GM19238 (cell line): ENCODE results near the gene LMF2.
"Not testable (repeated sequence)": the region's sequence is repeated elsewhere in the genome, so short reads cannot be mapped to it uniquely, and the experiment has no call there.

Experiments used
- DNase-seq: peaks from one replicate; pipeline ENCODE4 v3.0.0; 2011; ENCODE audit warnings: low spot score; ENCODE audit not compliant: insufficient read length

The LMF2 gene

DNA sequence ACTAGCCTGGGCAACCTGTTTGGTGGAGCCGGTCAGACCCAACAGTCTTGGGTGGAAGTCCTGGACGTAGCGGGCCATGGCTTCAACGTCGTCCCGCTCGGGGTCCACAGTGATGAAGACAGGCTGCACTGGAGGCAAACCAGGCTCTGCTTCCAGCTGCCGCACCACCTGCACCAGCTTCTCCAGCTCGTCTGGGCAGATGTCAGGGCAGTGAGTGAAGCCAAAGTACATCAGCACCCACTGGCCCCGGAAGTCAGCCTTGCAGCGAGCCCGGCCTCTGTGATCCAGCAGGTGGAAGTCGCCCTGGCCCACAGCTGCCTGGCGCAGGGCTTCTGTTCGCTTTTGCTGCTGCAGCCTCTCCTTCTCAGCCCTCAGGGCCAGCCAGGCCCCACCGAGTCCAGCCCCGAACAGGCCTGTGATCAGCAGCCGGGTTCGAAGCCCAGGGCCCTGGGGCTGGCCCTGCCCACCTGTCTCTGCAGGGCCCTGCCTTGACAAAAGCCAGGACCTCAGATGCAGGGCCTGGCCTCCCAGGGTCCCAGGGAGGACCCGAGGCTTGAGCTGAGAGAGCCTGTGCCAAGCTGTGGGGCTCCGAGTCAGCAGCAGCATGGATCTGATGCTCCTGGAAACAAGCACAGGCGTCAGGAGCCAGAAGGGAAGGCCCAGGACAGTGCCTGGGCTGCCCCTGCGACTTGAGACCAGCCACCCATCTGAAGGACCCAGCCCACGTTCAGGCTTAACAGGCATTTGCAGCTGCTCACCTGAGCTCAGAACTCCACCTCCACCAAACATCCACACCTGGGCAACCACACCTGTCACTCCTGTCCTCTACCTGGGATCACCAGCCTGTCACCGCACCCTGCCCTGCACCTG is 16.5 kb upstream of the LMF2 start:
- DNase-seq, result no peak

DNA sequence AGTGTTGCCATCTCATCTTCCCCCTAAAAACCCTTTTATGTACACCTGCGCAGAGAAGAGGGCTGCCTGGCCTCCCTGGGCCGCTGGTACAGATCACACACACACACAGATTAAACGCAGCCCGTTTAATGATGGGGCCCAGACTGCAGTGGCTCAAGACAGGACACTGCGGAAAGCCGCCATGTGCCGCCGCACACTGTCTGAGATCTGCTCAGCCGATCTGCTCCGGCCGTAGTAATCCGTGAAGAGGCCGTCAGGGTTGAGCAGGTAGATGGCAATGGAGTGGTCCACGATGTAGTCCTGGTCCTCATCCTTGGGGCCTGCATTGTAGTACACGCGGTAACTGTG is 15.9 kb upstream of the LMF2 start:
- DNase-seq, result no peak

DNA sequence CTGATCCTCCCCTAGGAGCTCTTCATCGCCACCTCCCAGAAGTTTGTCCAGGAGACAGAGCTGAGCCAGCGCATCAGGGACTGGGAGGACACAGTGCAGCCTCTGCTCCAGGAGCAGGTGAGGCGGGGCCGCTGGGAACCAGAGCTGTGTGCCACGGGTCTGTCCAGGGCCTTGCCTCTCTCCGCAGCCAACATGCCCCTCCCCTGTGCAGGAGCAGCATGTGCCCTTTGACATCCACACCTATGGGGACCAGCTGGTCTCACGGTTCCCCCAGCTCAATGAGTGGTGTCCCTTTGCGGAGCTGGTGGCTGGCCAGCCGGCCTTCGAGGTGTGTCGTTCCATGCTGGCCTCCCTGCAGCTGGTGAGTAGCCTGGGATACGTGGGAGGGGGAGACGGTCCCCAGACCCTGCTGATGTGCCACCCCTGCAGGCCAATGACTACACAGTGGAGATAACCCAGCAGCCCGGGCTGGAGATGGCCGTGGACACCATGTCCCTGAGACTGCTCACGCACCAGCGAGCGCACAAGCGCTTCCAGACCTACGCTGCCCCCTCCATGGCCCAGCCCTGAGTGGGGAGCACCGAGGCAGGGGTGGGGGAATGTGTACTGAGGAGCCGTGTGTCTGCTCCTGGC is 15.4 kb upstream of the LMF2 start:
- no peak for DNase-seq

DNA sequence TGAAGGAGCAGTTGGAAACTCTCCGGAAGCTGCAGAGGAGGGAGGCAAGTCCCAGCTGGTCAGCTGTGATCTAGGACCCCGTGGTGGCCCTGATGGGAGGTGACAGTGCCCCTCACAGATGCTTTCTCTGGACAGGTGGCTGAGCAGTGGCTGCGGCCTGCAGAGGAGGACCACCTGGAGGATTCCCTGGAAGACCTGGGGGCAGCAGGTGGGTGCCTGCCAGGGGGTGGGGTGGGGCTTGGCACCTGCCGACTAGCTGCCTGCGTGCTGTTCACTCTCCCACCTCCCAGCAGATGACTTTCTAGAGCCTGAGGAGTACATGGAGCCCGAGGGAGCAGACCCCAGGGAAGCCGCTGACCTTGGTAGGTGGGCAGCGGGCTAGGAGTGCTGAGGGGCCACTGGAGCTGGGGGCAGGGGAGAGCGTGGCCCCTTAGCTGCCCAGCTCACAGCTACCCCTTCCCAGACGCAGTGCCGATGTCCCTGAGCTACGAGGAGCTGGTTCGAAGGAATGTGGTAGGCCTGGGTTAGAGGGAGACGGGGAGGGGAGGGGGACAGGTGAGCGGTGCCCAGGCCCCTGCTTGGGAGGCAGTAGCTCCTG is 14.8 kb upstream of the LMF2 start:
- DNase-seq, result no peak

DNA sequence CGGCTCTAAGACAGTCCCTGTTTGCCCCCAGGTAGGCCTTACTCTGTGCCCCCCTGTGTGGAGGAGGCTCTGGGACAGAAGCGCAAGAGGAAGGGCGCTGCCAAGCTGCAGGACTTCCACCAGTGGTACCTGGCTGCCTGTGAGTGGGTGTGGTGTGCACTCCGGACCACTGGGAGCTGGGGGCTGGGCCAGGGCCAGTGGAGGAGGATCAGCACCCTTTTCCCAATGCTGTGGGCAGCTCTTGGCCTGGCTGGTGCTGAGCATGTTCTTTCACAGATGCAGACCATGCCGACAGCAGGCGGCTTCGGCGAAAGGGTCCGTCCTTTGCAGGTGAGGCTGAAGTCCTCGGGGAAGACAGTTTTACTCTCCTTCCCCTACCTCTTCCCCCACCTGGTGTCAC is 14.2 kb upstream of the LMF2 start:
- no peak for DNase-seq

DNA sequence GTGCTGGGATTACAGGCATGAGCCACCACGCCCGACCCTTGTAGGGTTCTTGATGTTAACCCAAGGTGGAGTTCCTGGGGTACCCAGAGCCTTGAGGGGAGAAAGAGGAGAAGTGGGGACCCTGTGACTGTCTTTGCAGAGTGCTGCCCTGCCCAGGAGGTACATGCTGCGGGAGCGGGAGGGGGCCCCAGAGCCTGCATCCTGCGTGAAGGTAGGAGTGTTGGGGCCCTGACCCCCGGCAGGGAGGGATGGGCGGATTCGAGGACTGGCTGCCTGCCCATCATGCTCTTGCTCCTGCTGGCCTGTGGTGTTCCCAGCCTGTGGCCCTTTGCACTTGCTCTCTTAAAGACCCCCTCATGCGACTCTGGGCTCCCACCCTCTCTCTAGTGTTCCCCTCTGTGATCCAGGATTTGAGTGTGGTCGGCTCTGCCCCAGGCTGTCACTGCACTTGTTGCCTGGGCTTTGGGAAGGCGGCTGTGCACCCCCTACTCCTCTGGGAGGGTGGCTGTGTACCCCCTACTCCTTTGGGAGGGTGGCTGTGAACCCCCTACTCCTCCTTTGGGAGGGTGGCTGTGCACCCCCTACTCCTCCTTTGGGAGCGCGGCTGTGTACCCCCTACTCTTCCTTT is 13.4 kb upstream of the LMF2 start:
- DNase-seq, result no peak

DNA sequence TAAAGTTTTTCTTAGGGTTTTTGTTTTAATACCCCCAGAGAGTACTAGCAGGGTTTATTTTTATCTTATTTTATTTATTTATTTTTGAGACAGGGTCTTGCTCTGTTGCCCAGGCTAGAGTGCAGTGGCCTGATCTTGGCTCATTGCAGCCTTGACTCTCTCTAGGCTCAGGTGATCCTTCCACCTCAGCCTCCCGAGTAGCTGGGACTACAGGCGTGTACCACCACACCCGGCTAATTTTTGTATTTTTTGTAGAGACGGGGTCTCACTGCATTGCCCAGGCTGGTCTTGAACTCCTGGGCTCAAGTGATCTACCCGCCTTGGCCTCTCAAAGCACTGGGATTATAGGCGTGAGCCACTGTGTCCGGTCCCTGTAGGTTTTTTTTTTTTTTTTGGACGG is 12.7 kb upstream of the LMF2 start:
- DNase-seq, result not testable (repeated sequence)

DNA sequence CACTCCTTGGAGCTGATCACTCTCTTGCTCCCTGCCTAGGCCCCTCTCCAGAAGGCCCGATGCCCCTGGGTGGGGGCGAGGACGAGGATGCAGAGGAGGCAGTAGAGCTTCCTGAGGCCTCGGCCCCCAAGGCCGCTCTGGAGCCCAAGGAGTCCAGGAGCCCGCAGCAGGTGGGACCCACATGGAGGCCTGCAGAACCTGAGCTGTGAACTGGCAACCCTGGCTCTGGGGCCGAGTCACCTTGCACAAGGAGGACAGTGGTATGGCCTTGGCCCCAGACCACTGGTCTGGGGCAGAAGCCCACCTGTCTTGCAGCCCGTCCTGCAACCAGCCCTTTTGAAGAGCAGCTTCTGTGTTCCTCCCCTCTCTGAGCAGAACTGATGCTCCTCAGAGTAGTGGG is 11.6 kb upstream of the LMF2 start:
- DNase-seq, result no peak

DNA sequence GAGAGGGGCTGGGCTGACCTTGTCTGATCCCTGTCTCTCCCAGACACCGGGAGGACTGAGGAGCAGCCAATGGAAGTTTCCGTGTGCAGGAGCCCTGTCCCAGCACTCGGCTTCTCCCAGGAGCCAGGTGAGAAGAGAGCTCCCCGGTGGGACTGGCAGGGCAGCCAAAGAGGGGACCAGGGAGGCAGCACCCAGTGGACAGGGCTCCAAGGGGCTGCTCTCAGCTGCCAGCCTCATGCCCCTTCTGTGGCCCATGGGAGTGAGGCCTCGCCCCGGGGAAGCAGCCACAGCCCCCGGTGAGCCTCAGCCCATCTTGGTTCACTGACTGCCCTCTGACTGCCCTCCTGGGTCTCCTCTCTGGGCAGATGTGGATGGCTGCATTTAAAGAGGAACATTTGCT is 11.1 kb upstream of the LMF2 start:
- DNase-seq, result no peak

DNA sequence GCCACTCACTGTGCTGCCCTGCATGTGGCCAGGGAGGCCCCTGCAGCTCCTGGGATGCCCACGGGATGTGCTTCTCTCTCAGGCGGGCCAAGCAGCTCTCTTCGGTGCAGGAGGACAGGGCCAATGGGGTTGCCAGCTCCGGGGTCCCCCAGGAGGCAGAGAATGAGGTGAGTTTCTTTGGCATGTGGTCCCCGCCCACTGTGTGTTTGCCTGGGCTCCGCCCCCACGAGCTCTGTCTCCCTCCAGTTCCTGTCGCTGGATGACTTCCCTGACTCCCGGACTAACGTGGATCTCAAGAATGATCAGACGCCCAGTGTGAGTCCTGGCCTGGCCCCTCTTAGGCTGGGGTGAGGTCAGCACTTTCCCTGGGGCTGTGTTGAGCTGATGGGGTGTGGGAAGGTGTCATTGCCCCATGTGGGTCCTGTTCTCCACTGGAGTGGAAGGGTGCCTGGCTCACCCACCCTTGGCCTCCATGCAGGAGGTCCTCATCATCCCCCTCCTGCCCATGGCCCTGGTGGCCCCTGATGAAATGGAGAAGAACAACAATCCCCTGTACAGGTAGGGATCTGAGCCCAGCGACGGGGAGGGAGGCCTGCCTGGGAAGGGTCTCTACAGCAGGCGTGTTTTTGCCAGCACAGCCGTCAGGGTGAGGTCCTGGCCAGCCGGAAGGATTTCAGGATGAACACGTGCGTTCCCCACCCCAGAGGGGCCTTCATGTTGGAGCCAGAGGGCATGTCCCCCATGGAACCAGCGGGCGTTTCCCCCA is 10.2 kb upstream of the LMF2 start:
- no peak for DNase-seq

DNA sequence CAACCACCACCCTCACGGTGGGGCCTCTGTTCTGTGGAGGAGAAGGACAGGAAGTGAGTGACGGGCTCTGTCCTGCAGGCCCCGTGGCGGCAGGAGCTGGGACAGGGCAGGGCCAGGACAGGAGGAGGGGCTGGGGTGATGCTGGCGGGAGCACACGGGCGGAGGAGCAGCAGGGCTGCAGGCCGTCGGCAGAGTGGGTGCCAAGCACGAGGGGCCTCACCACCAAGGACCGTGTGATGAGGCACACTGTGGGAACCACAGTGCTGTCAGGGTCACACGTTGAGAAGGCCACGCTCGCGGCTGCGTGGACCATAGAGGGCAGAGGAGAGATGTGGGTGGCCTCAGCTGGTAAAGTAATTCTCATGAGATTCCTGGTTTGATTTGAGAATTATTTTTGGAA is 9.4 kb upstream of the LMF2 start:
- no peak for DNase-seq

DNA sequence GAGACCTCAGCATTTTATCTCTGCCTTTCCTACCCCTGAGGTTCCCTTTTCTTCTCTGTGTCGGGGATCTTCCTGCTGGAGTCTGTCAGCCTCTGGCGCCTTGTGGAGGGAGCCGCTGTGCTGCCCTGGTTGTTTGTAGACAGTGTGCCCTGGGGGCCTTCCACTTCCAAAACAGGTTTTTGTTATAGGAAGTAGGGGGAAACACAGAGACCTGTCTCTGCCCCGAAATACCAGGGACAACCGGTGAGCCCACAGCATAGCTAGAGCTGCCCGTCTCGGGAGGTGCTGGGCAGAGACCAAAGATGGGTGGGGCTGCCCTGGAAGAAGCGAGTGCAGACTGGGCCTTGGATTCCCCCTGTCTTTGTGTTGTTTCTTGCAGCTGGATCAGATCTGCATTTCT is 8.6 kb upstream of the LMF2 start:
- DNase-seq, result no peak

DNA sequence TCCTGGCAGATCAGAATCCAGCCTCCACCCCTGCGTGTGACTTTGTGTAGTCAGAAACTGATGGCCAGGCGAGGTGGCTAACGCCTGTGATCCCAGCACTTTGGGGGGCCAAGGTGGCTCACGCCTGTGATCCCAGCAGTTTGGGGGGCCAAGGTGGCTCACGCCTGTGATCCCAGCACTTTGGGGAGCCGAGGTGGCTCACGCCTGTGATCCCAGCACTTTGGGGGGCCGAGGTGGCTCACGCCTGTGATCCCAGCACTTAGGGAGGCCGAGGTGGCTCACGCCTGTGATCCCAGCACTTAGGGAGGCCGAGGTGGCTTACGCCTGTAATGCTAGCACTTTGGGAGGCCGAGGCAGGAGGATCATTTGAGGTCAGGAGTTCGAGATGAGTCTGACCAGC is 5.7 kb upstream of the LMF2 start:
- DNase-seq, result no peak

DNA sequence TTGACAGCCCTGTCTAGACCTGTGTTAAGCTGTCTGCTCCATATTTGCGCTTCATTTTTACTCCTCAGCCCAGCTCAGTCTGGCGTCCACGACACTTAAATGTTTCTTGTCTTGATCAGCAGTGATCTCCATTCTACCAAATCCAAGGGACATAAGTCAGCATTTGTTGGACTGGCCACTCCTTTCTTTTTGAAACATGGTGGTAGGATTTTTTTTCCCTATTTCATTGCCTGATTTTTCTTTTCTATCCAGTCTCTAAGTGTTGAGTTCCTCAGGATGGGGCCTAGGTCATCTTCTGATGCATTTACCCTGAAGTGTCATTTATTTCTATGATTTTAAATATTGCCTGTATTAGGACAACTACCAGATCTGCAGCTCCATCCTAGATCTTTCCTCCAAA is 1.4 kb upstream of the LMF2 start:
- no peak for DNase-seq

DNA sequence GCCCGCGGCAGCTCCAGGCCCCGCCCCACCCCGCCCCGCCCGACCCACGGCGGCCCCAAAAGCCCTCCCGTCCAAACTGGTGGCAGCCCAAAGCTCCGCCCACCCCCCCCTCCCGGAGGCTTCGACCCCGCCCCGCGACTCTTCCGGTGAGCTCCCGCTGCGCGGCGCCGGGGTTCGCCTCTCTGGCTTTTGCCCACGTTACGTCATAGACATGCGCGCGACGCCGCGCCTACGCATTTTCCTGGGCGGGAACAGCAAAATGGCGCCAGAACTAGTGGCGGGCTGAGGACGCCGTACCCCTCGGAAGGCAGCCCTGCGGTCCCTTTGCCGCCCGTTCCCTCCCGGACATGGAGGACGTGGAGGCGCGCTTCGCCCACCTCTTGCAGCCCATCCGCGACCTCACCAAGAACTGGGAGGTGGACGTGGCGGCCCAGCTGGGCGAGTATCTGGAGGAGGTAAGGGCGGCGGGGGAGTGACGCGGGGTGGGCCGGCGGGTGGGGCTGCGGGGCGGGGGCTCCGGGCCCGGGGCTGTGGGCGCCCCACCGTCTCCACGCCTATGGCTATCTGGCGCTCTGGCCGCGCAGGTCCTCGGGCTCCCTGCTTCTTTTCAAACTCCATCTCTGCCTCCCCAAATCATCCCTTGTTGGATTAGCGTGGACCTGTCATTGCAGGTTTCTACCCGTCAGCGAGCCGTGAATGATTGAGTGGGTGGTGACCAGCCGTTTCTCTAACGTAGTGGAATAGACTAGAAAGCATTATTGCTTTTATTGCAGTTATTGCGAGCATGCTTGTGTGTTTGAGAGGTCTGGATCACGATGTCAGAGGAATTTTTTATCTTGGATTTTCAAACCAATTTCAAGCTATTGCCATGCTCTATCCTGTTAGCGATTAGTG is 736 bp upstream of the LMF2 start, which contains the start of gene NCAPH2:
Gene NCAPH2 (plus strand): TSS at position 234 of the 894 bp plus-strand sequence. CDS start 114 bp downstream, at position 348.
- peak; percentile 100 for DNase-seq

DNA sequence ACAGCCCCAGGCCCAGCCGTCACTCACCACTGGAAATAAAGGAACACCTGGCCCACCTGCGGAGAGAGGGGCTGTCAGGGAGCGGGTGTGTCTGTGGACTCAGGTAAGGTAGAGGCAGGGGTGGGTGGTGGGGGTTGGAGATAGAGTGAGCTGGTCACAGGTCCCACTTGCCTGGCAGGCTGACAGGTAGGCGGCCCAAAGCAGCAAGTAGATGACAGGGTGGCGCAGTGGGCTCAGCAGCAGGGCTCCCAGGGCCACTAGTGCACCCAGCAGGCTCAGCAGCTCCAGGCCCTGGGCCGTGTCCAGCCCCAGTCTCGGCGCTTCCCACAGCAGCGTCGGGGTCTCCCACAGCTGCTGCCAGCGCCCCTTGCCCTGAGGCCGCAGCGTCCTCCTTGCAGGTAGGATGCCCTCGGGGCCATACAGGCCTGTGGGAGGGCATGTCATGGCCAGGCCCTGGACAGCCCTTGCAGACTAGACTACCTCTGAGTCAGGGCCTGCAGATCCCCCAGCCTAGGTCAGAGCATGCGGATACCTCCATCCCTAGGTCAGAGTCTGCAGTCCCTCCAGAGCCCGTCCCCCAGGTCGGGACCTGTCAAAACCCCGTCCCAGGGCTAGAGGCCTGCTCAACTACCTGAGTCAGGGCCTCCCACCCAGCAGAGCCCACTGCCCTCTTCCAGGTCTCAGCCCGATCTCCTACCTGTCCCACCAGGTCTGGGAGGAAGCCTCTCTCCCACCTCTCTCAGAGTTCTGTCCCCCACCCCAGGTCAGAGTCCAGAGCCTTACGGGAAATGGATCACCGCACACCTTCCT is 686 bp downstream of the LMF2 start:
- no peak for DNase-seq

DNA sequence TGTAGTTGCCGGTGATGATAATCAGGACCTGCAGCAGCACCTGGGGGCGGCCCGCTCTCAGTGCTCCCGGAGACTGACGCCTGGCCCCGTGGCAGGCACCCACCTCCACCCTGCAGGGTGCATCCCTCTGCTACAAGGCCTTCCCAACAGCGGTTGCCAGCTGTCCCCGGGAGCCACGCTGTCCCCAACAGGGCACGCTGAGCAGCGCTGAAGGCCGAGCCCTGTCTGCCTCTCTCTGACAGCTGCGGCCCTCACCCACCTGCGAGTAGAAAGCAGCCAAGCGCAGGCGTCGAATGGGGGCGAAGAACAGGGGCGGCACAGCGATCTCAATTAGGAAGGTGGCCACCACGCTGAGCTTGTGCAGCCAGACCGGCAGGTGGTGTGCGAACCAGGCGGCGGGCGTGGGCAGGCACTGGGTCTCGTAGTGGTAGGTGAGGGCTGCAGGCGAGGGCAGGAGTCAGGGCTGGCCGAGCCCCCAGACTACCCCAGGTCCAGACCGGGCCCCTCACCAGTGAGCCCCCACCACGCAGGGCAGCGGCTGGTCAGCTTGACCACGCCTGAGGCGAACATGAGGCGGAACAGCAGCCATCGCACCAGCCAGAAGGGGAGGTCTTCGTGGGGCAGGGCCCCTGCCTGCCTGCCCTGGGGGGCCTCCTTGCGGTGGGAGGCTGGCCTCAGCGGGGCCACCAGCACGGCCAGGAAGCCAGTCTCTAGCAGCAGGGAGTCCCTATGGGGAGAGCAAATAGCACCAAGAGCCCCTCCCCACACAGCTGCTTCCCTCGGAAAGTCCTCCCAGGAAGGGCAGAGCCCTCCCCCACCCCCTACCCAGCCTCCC is 1.5 kb downstream of the LMF2 start:
- DNase-seq, result no peak

DNA sequence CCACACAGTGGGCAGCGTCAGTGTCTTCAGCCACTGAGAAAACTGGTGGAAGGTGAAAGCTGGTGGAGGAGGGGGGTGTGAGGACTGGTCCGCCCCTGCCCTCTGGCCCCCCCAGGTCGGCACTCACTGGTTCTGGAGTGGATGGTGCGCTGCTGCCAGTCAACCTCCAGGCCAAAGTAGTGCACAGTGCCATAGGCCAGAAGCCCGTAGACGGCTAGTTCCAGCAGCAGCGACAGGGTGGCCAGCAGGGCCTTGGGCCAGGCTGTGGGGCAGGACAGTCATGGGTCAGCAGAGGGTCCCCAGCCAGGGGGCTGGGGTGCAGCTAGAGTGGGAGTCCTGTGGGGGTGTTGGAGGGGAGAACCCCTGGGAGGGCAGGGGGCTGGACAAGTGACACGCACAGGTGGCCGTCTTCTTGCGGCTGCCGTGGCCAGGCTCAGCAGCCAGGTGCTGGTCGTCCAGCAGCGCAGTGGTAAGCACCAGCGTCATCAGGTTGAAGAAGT is 2.2 kb downstream of the LMF2 start:
- DNase-seq, result no peak
